KMS-11 (cell line): ENCODE data around the gene MAP4K3.
"Not testable (repeated sequence)": the region's sequence is repeated elsewhere in the genome, so short reads cannot be mapped to it uniquely, and the experiment has no call there.

Experiments
- H2AFZ ChIP-seq: fragments of 200-600 bp; sonication (generic); 2 replicates; pipeline ENCODE4 v1.6.1; 2016; ENCODE audit warnings: antibody characterized with exemption, mixed run types, low read depth
- H3K27ac ChIP-seq: fragments of 200-600 bp; sonication (generic); 2 replicates; pipeline ENCODE4 v1.6.1; 2016; ENCODE audit warnings: mild to moderate bottlenecking, mixed run types
- H3K27me3 ChIP-seq: fragments of 200-600 bp; sonication (generic); 2 replicates; pipeline ENCODE4 v1.6.1; 2017; ENCODE audit warnings: mild to moderate bottlenecking, low read depth, mixed run types, moderate library complexity; ENCODE audit not compliant: insufficient read depth
- H3K36me3 ChIP-seq: fragments of 200-600 bp; sonication (generic); 2 replicates; pipeline ENCODE4 v1.6.1; 2017; ENCODE audit warnings: mild to moderate bottlenecking, mixed run types; ENCODE audit not compliant: insufficient read depth
- H3K4me1 ChIP-seq: fragments of 200-600 bp; sonication (generic); 2 replicates; pipeline ENCODE4 v1.6.1; 2016; ENCODE audit warnings: mild to moderate bottlenecking, low read depth, mixed run types; ENCODE audit not compliant: poor library complexity, severe bottlenecking
- H3K4me2 ChIP-seq: fragments of 200-600 bp; sonication (generic); 2 replicates; pipeline ENCODE4 v1.7.0; 2016; ENCODE audit warnings: mild to moderate bottlenecking, mixed run types
- H3K4me3 ChIP-seq: fragments of 200-600 bp; sonication (generic); IDR thresholded peaks from 2 replicates; pipeline ENCODE4 v1.6.1; 2017; ENCODE audit warnings: low read depth, low read length, mixed read lengths; ENCODE audit not compliant: insufficient read depth
- H3K79me2 ChIP-seq: fragments of 200-600 bp; sonication (generic); 2 replicates; pipeline ENCODE4 v1.6.1; 2016; ENCODE audit warnings: low read depth, mixed run types; ENCODE audit not compliant: insufficient read depth
- H3K9ac ChIP-seq: fragments of 200-600 bp; sonication (generic); 2 replicates; pipeline ENCODE4 v1.6.1; 2016; ENCODE audit warnings: mild to moderate bottlenecking, mixed run types
- H4K20me1 ChIP-seq: fragments of 200-600 bp; sonication (generic); 2 replicates; pipeline ENCODE4 v1.6.1; 2016; ENCODE audit warnings: mild to moderate bottlenecking, mixed run types; ENCODE audit not compliant: insufficient read depth
- CTCF ChIP-seq: fragments of 200-600 bp; sonication (generic); conservative IDR thresholded peaks from 2 replicates; pipeline ENCODE4 v1.6.1; 2017; ENCODE audit warnings: low read depth, mild to moderate bottlenecking, antibody characterized with exemption, low read length, moderate library complexity, mixed read lengths

Gene MAP4K3

GRCh38 chr2:39390216-39390615 lies 46.9 kb downstream of the MAP4K3 start:
- Histone ChIP-seq H3K79me2 (no peaks in the 10 kb centered on the region; the same call in 1 of the 2 replicates), H2AFZ (no peak overlapping the region), H3K9ac (no peak overlapping the region), H3K36me3 (no peaks in the 10 kb centered on the region), H3K4me2 (no peak overlapping the region), H3K27me3 (no peaks in the 10 kb centered on the region), H3K4me3 (no peak overlapping the region), H4K20me1 (no peaks in the 10 kb centered on the region), H3K27ac (no peak overlapping the region), H3K4me1 (no peaks in the 10 kb centered on the region)
- TF ChIP-seq CTCF: no peak

GRCh38 chr2:39386064-39386463 lies 51.0 kb downstream of the MAP4K3 start:
- no peak overlapping the region for H3K27ac ChIP-seq
- no peak overlapping the region for H3K4me3 ChIP-seq
- H3K4me1 ChIP-seq: no peaks in the 10 kb centered on the region
- no peak overlapping the region for H2AFZ ChIP-seq
- no peak for TF ChIP-seq CTCF
- no peaks in the 10 kb centered on the region; the same call in 1 of the 2 replicates for H3K79me2 ChIP-seq
- no peak overlapping the region for H3K4me2 ChIP-seq
- no peaks in the 10 kb centered on the region for H4K20me1 ChIP-seq
- H3K36me3 ChIP-seq: no peaks in the 10 kb centered on the region
- H3K27me3 ChIP-seq: no peaks in the 10 kb centered on the region
- no peak overlapping the region for H3K9ac ChIP-seq

- H2AFZ ChIP-seq: no peak overlapping the region
- no peaks in the 10 kb centered on the region for H3K36me3 ChIP-seq
- no peak overlapping the region for H3K9ac ChIP-seq
- no peaks in the 10 kb centered on the region for H4K20me1 ChIP-seq
- no peaks in the 10 kb centered on the region; the same call in 1 of the 2 replicates for H3K79me2 ChIP-seq
- peaks cover under 1% of the 10 kb centered on the region for H3K4me1 ChIP-seq
- H3K27me3 ChIP-seq: no peaks in the 10 kb centered on the region
- TF ChIP-seq CTCF: no peak
- H3K4me3 ChIP-seq: no peak overlapping the region
- no peak overlapping the region for H3K4me2 ChIP-seq
- no peak overlapping the region for H3K27ac ChIP-seq
Measured at GRCh38 chr2:39385172-39385571, 51.9 kb downstream of the MAP4K3 start.

- not testable (repeated sequence) for H3K27me3 ChIP-seq, H2AFZ ChIP-seq, H3K27ac ChIP-seq, H3K79me2 ChIP-seq, H3K9ac ChIP-seq, H3K36me3 ChIP-seq, H3K4me3 ChIP-seq, H4K20me1 ChIP-seq, H3K4me2 ChIP-seq
- peaks cover 10% of the 10 kb centered on the region for H3K4me1 ChIP-seq
Measured at GRCh38 chr2:39384071-39384470, 53.0 kb downstream of the MAP4K3 start.

DNA sequence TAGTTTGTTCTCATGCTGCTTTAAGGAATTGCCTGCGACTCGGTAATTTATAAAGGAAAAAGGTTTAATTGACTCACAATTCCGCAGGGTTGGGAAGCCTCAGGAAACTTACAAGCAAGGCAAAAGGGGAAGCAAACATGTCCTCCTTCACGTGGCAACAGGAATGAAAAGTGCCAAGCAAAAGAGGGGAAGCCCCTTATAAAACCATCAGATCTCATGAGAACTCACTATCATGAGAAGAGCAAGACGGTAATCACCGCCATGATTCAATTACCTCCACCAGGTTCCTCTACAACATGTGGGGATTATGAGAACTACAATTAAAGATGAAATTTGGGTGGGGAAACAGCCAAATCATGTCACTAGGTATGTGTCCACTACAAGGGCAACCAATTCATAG lies 53.9 kb downstream of the MAP4K3 start:
- no peak for TF ChIP-seq CTCF
- Histone ChIP-seq H3K4me3 (no peak overlapping the region), H3K4me2 (no peak overlapping the region), H3K9ac (no peak overlapping the region), H3K79me2 (no peaks in the 10 kb centered on the region; the same call in 1 of the 2 replicates), H3K27me3 (no peaks in the 10 kb centered on the region), H3K27ac (no peak overlapping the region), H4K20me1 (no peaks in the 10 kb centered on the region), H3K4me1 (peaks cover 10% of the 10 kb centered on the region), H3K36me3 (no peaks in the 10 kb centered on the region), H2AFZ (no peak overlapping the region)
